ENCODE measurements around the gene ZNHIT2.

Gene ZNHIT2

DNA sequence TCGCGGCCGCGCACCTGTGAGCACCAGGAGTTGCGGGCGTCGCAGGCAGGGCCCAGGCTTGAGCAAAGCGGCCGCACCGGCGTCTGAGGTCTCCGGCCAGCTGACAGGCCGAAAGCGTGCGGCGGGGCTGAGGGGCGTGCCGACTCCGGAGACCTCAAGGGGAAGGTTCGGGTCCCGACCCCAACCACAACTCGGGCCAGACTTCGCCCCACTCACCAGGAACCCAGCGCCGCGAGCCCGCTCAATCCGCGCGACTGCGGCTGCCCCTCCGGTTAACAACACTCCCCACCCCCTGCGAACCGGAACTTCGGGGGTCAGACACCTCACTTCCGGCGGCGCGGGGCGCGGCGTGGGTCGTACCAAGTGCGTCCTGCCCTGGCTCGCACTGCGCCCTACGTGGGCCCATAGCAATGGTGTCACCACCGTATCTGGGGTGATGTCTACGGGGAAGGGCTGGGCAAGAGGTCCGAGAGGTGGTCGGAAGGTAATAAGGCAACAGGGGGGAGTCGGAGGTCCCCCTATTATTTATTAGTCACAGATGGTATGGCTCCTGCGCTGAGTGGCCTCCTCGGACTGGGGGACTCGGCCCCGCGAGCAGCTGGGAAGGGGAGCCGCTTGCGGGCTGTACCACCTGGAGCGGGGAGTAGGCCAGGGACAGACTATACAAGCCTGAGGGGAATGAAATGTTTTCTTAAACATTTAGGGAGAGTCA, 16.9 kb upstream of the ZNHIT2 start, which contains the start of gene SYVN1:
TSS of gene SYVN1 (minus strand) at position 280 of the 712 bp plus-strand sequence. CDS start 918 bp downstream, outside the sequence.
- DNase-seq: peak; percentile 95

GRCh38 chr11:65133724-65134123, 16.2 kb upstream of the ZNHIT2 start:
- no peak for DNase-seq

- DNase-seq: peak; percentile 84
These were observed 15.6 kb upstream of the ZNHIT2 start for GRCh38 chr11:65132988-65133700.

DNA sequence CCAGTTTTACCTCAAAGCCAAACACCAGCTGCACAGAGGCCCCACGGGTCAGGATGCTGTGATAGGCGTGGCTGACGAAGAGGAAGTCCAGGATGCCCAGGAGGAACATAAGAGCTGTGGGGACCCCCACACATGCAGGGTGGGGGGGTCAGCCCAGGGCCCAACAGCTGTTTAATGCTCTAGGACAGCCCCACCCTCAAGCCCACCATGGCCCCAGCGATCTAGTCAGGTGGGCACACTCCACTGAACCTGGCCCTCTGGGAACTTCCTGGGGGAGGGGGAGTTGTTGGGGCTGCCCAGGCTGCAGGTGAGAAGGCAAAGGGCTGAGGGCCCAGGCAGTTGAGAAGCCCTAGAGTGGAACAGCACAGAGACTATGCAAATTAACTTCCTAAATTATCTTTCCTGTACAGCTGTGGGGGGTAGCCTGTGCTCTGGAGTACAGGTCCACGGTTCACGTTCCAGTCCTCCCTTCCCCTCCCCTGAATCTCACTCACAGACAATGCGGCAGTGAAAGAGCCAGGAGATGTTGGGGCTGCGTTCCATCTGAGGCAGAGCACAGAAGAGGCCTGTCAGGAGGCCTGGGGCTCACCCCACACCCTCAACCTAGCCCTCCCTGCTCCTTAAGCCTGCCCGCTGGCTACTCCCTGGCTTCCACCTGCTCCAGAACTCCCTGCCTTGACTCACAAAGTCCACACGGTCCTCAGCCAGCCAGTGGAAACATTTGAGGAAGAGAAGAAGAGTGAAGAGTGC, 14.9 kb upstream of the ZNHIT2 start:
- no peak for DNase-seq

- no peak for DNase-seq
These were observed 14.4 kb upstream of the ZNHIT2 start for GRCh38 chr11:65131895-65132237.

DNA sequence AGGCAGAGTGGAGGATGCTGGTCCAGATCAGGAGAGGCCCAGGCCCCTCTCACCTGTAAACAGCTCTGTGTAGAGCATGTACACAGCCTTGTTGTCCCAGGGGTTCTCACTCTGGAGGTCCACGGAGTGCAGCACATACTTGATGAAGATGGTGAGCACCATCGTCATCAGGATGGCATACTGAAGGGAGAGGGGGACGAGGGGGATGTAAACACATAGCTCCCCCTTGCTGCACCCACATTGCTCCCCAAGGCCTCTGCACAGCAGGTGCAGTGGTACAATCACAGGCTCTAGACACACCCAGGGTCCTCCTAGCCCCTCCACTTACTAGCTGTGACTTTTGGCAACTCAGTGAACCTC, 13.9 kb upstream of the ZNHIT2 start:
- DNase-seq: no peak

DNA sequence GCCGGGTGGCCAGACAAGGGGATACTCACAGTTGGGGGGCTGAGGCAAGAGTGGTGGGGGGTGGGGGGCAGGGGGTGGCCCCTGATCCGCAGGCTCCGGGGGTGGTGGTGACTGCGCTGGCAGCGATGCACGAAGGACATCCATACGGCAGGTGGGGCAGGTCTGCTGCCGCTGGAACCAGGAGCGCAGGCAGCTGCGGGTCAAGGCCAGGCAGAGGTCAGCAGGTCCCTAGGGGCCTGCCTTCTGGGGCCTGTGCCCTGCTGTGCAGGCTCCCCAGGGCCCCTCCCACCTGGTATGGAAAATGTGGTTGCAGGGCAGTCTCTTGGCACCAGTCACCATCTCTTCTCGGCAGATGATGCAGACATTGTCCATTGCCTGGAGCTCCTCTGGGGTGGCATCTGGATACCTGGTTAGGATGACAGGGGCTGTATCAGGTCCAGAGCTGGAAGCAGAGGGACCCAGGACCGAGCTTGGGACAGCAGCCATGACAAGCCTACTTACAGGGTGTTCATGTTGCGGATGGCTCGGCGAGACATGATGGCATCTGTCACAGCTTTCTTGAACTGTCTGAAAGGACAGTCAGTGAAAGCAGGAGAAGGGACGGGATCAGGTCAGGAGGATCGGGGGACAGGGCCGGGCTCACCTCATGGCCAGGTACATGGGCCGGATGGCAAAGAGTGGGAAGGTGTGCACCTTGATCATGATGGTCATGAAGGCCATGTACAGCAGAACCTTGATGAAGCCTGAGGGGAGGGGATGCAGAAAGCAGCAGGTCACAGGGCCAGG, 13.3 kb upstream of the ZNHIT2 start:
- DNase-seq: no peak

GRCh38 chr11:65129649-65130441, 12.3 kb upstream of the ZNHIT2 start:
- no peak for DNase-seq

DNA sequence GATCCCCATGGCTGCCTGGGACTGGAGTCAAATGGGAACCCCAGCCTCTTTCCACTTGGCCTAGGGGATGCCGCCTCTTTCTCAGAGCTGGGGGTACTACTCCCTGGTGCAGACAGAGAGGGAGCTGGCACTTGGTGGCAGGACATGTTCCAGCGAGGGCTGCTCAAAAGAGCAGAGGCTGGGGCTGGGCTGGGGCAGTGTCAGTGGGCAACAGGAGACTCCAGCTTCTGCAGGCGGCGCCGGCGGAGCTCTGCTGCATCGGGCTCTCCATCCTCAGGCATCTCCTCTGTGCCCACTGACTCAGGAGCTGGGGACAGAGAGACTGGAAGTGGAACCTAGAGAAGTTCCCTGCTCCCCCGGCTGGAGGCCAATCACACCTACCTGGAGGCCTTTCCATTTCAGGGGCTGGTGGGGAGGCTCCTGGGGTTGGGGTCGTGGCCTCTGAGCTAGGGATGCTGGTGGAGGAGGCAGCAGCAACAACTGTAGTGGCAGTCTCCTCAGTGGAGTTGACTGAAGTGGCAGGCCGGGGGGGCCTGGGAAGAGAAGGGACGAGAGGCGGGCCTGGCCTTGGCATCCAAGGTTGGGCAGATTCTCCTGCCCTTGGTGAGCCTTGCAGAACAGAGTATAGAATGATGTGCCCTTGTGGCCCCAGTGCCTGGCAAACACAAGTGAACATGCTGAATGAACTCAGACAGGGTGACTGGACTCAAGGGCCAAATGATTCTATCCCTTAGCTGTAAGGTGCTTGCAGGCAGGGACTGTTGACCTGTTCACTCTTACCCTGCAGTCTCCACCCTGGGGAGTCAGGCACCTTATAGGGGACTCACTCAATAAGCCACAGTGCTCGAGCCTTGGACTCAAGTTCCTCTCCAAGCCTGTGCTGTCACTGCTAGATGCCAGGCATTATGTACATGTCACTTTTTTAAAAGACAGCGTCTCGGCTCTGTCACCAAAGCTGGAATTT, 11.0 kb upstream of the ZNHIT2 start:
- no peak for DNase-seq

- DNase-seq: no peak
These were observed 10.1 kb upstream of the ZNHIT2 start for GRCh38 chr11:65127473-65128181.

- DNase-seq: no peak
These were observed 9.2 kb upstream of the ZNHIT2 start for GRCh38 chr11:65126624-65127274.

DNA sequence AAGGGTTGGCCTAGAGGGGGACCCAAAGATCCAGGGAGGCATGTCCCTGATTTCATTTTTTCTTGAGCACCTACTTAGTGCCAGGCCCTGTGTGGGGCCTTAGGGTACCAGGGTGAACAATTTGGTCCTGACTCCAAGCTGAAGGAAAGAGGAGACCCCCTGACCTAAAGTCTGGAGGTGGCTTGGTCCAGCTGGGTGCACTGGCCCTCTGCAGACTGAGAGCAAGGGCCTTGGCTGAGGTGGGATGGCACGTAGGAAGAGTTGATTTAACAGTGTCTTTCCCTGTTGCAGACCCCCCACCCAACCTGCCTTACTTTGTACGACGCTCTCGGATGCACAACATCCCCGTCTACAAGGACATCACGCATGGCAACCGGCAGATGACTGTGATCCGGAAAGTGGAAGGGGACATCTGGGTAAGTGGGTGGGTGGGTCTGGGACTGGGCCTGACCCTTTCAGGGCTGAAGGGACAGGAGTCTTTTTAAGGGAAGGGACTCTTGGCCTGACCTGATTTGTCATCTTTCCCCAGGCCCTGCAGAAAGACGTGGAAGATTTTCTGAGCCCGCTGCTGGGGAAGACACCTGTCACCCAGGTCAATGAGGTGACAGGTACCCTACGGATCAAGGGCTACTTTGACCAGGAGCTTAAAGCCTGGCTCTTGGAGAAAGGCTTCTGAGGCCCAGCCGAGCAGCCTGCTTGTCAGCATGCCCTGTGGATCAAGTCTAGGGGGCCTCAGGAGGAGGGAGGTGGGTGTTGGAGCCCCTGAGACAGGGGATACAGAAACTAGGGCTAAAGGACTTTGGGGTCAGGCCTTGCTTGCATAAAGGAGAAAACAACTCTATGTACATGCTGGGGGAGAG, 7.9 kb upstream of the ZNHIT2 start:
- no peak for DNase-seq

GRCh38 chr11:65124480-65125196, 7.1 kb upstream of the ZNHIT2 start:
- DNase-seq: no peak

DNA sequence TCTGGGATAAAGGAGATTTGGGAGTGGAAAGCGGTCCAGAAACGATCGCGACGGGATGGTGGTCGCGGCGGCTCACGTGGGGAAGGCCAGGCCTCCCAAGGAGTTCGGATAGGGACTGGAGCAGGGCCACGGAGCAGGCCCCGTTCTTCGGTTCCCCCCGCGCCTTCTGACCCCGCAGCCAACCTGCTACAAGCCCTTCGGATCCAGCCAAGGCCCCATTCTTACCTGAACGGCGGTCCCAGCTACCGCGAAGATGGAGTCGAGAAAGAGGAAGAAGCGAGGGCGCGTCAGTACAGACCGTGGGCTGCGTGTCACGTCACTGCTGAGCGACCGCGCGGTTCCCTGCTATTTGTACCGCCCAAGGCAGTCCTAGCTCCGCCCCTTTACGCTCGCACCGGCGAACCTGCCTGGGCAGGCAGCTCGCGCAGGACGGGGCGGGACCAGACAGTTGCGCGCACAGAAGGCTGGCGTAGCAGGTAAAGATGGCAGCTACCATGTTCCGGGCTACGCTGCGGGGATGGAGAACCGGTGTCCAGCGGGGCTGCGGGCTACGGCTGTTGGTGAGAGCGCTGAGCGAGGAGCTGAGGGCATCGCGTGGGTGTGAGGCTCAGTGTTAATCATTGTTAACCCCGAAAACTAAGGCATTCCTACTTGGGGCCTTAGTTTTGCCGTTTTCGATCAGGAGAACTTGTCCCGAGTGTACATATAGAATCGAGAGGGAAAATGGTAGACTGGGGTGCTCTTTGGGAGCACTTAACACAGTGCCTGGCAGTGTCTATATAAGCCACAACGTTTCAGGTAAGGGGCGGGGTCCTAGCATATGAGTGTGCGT, 4.6 kb upstream of the ZNHIT2 start, which contains the start of the genes FAU and MRPL49:
TSS of gene FAU (minus strand) at position 270 of the 832 bp plus-strand sequence. CDS start 321 bp downstream, outside the sequence.
TSS of gene MRPL49 (plus strand) at position 457 of the 832 bp plus-strand sequence. CDS start at position 483, 26 bp downstream.
- DNase-seq: peak; percentile 100

- DNase-seq: peak; percentile 47
These were observed 4.0 kb upstream of the ZNHIT2 start for GRCh38 chr11:65121447-65121864.

- DNase-seq: no peak
These were observed 3.3 kb upstream of the ZNHIT2 start for GRCh38 chr11:65120831-65121230.

DNA sequence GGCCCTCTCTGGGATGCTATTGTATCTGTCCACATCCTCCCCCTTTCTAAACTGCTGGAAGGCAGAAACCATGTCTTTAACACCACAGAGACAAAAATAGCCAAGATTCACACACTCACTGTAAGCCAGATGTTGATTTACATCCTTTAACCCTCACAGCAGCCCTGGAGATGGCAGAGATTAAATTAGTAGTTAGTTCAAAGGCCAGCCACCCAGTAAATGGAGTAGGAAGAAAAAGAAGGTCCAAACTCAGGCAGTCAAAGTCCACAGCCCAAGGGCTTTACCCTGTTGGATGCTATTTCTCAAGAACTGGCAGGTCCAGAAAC, 2.1 kb upstream of the ZNHIT2 start:
- no peak for DNase-seq

Data from stimulated activated CD4-positive, alpha-beta T cell treated with anti-CD3 and anti-CD28 coated beads, Interleukin-15, amount 100 ng/mL, for 24 hours (primary cell).